ENCODE results near the gene FKTN. TPM values are rescaled to one million over a fixed set of nuclear protein-coding genes. Genes with fewer than 3 reads are reported as not detected.
"Not testable (repeated sequence)": the region's sequence is repeated elsewhere in the genome, so short reads cannot be mapped to it uniquely, and the experiment has no call there.

The FKTN gene
- total RNA-seq, 2 experiments from 2014 or later: 13.9 to 14.3 TPM

GRCh38 chr9:105522618-105523385 lies 35.1 kb upstream of the FKTN start:
- H3K36me3 Mint-ChIP-seq (ENCODE audit: low read depth); H3K27me3 Mint-ChIP-seq; H3K4me1 Mint-ChIP-seq (ENCODE audit: low read depth); H3K9me3 Mint-ChIP-seq; H3K27ac Mint-ChIP-seq; CTCF ChIA-PET; H3K4me3 Mint-ChIP-seq; intact Hi-C loops (cut with micrococcal nuclease); ATAC-seq; POLR2A ChIA-PET; DNase-seq: not testable (repeated sequence)

- H3K9me3 Mint-ChIP-seq: peaks cover 2% of the 10 kb centered on the region
- ChIA-PET POLR2A (no interaction called here), CTCF (no interaction called here)
- H3K4me1 Mint-ChIP-seq (ENCODE audit: low read depth): peaks cover 29% of the 10 kb centered on the region
- no peak overlapping the region for H3K27ac Mint-ChIP-seq
- H3K27me3 Mint-ChIP-seq: no peaks in the 10 kb centered on the region
- no peak for ATAC-seq
- DNase-seq: no peak
- no peaks in the 10 kb centered on the region for H3K36me3 Mint-ChIP-seq (ENCODE audit: low read depth)
- no peak overlapping the region for H3K4me3 Mint-ChIP-seq
- intact Hi-C loops (cut with micrococcal nuclease): no loop called here
- TF ChIP-seq CTCF (IDR thresholded peaks at IDR 0.05): no peak
These were observed 26.4 kb upstream of the FKTN start for GRCh38 chr9:105531530-105531929.

- POLR2A ChIA-PET: no interaction called here
- DNase-seq: no peak
- H3K36me3 Mint-ChIP-seq (ENCODE audit: low read depth): no peaks in the 10 kb centered on the region
- no peaks in the 10 kb centered on the region for H3K27me3 Mint-ChIP-seq
- TF ChIP-seq CTCF (IDR thresholded peaks at IDR 0.05): no peak
- CTCF ChIA-PET: no interaction called here
- ATAC-seq: peak; percentile 51
- H3K4me1 Mint-ChIP-seq (ENCODE audit: low read depth): peaks cover 25% of the 10 kb centered on the region
- no peak overlapping the region for H3K4me3 Mint-ChIP-seq
- H3K27ac Mint-ChIP-seq: no peak overlapping the region
- H3K9me3 Mint-ChIP-seq: no peaks in the 10 kb centered on the region
- intact Hi-C loops (cut with micrococcal nuclease): no loop called here
These were observed 21.8 kb upstream of the FKTN start for GRCh38 chr9:105535920-105536668.

- no peak for ATAC-seq
- Mint-ChIP-seq H3K4me1 (ENCODE audit: low read depth) (peaks cover 19% of the 10 kb centered on the region), H3K27ac (no peak overlapping the region), H3K4me3 (no peak overlapping the region), H3K9me3 (no peaks in the 10 kb centered on the region), H3K36me3 (ENCODE audit: low read depth) (no peaks in the 10 kb centered on the region), H3K27me3 (no peaks in the 10 kb centered on the region)
- intact Hi-C loops (cut with micrococcal nuclease): no loop called here
- ChIA-PET POLR2A (no interaction called here), CTCF (no interaction called here)
- peak; percentile 17 for DNase-seq
- no peak for TF ChIP-seq CTCF (IDR thresholded peaks at IDR 0.05)
These were observed 18.5 kb upstream of the FKTN start for GRCh38 chr9:105539452-105539851.

GRCh38 chr9:105541838-105542237 lies 16.1 kb upstream of the FKTN start:
- POLR2A ChIA-PET: no interaction called here
- TF ChIP-seq CTCF (IDR thresholded peaks at IDR 0.05): no peak
- ATAC-seq (peak; percentile 98), DNase-seq (no peak)
- no peak overlapping the region for H3K27ac Mint-ChIP-seq
- H3K9me3 Mint-ChIP-seq: no peaks in the 10 kb centered on the region
- peaks cover 8% of the 10 kb centered on the region for H3K4me1 Mint-ChIP-seq (ENCODE audit: low read depth)
- CTCF ChIA-PET: no interaction called here
- H3K27me3 Mint-ChIP-seq: no peaks in the 10 kb centered on the region
- no peak overlapping the region for H3K4me3 Mint-ChIP-seq
- intact Hi-C loops (cut with micrococcal nuclease): no loop called here
- H3K36me3 Mint-ChIP-seq (ENCODE audit: low read depth): no peaks in the 10 kb centered on the region

Data from activated CD8-positive, alpha-beta T cell treated with anti-CD3 and anti-CD28 coated beads for 36 hours (primary cell).